ENCODE results near the gene TLE6. TPM values are rescaled to one million over a fixed set of nuclear protein-coding genes. Genes with fewer than 3 reads are reported as not detected.

TLE6 gene
- total RNA-seq, 1 donor from 2014 or later, result 3.8 TPM

- peaks cover 3% of the 10 kb centered on the region for H3K36me3 Mint-ChIP-seq
- no peak overlapping the region for H3K4me3 Mint-ChIP-seq
- no peak for TF ChIP-seq CTCF (conservative IDR thresholded peaks at IDR 0.05)
- no peak overlapping the region for H3K27ac Mint-ChIP-seq
- peaks cover 8% of the 10 kb centered on the region for H3K27me3 Mint-ChIP-seq
- no peaks in the 10 kb centered on the region for H3K9me3 Mint-ChIP-seq
- peaks cover 12% of the 10 kb centered on the region for H3K4me1 Mint-ChIP-seq (ENCODE audit: unreplicated experiment)
- no peak for DNase-seq (ENCODE audit: extremely low spot score, unreplicated experiment)
Measured at GRCh38 chr19:3020321-3020960, 43.1 kb downstream of the TLE6 start.

GRCh38 chr19:3024509-3024869 lies 47.1 kb downstream of the TLE6 start:
- TF ChIP-seq CTCF (conservative IDR thresholded peaks at IDR 0.05), result no peak
- no peak for DNase-seq (ENCODE audit: extremely low spot score, unreplicated experiment)
- Mint-ChIP-seq H3K27me3 (peaks cover 22% of the 10 kb centered on the region), H3K9me3 (no peaks in the 10 kb centered on the region), H3K27ac (no peak overlapping the region), H3K36me3 (peaks cover 6% of the 10 kb centered on the region), H3K4me1 (ENCODE audit: unreplicated experiment) (peaks cover 12% of the 10 kb centered on the region), H3K4me3 (peak overlapping the region; percentile 31)

GRCh38 chr19:3024870-3025548 lies 47.6 kb downstream of the TLE6 start:
- peaks cover 6% of the 10 kb centered on the region for H3K36me3 Mint-ChIP-seq
- TF ChIP-seq CTCF (conservative IDR thresholded peaks at IDR 0.05), result no peak
- H3K27me3 Mint-ChIP-seq, result peaks cover 24% of the 10 kb centered on the region
- no peak for DNase-seq (ENCODE audit: extremely low spot score, unreplicated experiment)
- no peaks in the 10 kb centered on the region for H3K9me3 Mint-ChIP-seq
- H3K4me3 Mint-ChIP-seq, result peak overlapping the region; percentile 31
- H3K4me1 Mint-ChIP-seq (ENCODE audit: unreplicated experiment), result peaks cover 12% of the 10 kb centered on the region
- no peak overlapping the region for H3K27ac Mint-ChIP-seq

GRCh38 chr19:3025549-3025886 lies 48.2 kb downstream of the TLE6 start:
- Mint-ChIP-seq H3K27ac (no peak overlapping the region), H3K36me3 (peaks cover 6% of the 10 kb centered on the region), H3K4me1 (ENCODE audit: unreplicated experiment) (peaks cover 12% of the 10 kb centered on the region), H3K27me3 (peaks cover 29% of the 10 kb centered on the region), H3K9me3 (no peaks in the 10 kb centered on the region), H3K4me3 (peak overlapping the region; percentile 36)
- no peak for DNase-seq (ENCODE audit: extremely low spot score, unreplicated experiment)
- no peak for TF ChIP-seq CTCF (conservative IDR thresholded peaks at IDR 0.05)

- Mint-ChIP-seq H3K27ac (no peak overlapping the region), H3K4me3 (no peak overlapping the region), H3K27me3 (peaks cover 39% of the 10 kb centered on the region), H3K9me3 (no peaks in the 10 kb centered on the region), H3K36me3 (peaks cover 6% of the 10 kb centered on the region), H3K4me1 (ENCODE audit: unreplicated experiment) (peaks cover 16% of the 10 kb centered on the region)
- DNase-seq (ENCODE audit: extremely low spot score, unreplicated experiment), result no peak
- TF ChIP-seq CTCF (conservative IDR thresholded peaks at IDR 0.05), result no peak
Measured at GRCh38 chr19:3026768-3027167, 49.4 kb downstream of the TLE6 start.
